HK-2 (cell line): ENCODE measurements around the gene LMCD1.
"Not testable (repeated sequence)": the region's sequence is repeated elsewhere in the genome, so short reads cannot be mapped to it uniquely, and the experiment has no call there.

ENCODE experiments used
- DNase-seq: peaks from one replicate; pipeline ENCODE4 v3.0.0-alpha.2; 2018; ENCODE audit not compliant: unreplicated experiment

Gene LMCD1

GRCh38 chr3:8560366-8561007 lies 58.9 kb downstream of the LMCD1 start:
- no peak for DNase-seq

DNA sequence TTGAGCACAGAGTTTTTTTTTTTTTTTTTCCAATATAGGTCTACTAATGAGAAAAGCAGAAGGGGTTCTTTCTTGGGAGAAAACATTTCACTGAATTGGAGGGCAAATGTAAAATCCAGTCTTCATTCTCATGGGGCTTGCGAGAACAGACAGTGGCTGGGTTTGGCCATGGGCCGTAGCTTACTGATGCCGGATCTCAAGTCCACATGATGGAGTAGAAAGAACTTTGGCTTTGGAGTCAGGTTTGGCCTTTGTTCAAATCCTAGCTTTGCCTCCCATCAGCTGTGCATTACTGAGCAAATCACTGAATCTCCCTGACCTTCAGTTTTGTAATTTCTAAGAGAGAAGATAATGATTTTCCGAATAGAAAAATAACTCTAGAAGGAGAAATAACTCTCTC lies 59.7 kb downstream of the LMCD1 start:
- DNase-seq, result no peak

GRCh38 chr3:8562081-8562595 lies 60.5 kb downstream of the LMCD1 start:
- no peak for DNase-seq

DNA sequence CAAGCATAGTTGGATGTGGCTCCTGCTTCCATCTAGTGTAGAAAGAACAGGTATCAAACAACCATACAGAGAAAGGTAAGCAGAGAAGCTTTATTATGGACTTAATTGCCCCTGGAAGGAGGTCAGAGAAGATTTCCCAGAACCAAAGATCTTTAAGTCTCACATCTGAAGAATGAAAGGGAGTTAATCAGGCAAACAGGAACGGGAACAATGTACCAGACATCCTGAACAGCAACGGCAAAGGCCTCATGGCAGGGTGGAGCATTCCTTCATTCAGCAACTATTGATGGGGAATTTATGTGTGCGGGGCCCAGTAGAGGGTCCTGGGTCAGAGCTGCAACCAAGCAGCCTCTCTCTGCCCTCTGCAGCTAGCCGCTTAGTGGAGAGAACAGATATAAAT lies 61.5 kb downstream of the LMCD1 start:
- DNase-seq, result no peak

- no peak for DNase-seq
Observed at GRCh38 chr3:8563597-8563996, 62.0 kb downstream of the LMCD1 start.

- no peak for DNase-seq
Observed at GRCh38 chr3:8565376-8565775, 63.8 kb downstream of the LMCD1 start.

DNA sequence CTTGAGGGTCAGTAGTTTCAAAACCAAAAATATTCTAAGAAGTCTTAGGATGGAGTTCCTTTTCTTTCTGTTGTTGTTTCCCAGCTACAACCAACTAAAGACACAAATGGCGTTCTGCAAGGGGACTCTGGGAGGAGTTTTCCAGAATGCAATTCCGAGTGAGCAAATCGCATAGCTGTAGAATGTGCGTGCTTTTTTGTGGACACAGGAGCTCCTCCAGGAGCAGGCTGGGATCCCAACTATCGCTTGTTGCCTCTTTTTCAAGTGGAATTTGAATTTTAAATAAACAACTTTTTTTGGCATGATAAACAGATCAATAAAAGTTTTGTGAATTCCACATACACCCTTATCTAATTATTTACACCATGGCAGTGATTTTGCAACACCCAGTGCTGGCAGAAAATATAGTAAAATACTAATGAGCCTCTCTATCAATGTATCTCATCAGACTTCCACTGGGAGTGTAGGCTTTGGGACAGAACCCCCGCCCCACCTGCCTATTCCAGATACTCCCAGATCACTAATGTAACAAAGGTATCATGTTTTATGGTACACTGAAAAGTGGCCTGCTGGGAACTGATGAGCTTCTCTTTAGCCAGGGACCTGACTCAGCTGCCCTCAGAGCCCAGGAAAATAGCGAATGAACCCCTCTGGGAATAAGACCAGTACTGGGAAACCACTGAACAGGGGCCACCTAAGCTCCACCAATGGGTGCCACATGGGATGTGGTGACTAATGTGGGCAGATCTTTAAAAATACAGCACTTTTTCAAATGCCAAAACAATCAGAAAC lies 66.4 kb downstream of the LMCD1 start:
- DNase-seq, result no peak

- no peak for DNase-seq
Observed at GRCh38 chr3:8571256-8571655, 69.6 kb downstream of the LMCD1 start.

- no peak for DNase-seq
Observed at GRCh38 chr3:8573342-8573926, 71.8 kb downstream of the LMCD1 start.

- DNase-seq, result no peak
Observed at GRCh38 chr3:8574040-8574669, 72.5 kb downstream of the LMCD1 start.

GRCh38 chr3:8574670-8575322 lies 73.2 kb downstream of the LMCD1 start:
- no peak for DNase-seq

DNA sequence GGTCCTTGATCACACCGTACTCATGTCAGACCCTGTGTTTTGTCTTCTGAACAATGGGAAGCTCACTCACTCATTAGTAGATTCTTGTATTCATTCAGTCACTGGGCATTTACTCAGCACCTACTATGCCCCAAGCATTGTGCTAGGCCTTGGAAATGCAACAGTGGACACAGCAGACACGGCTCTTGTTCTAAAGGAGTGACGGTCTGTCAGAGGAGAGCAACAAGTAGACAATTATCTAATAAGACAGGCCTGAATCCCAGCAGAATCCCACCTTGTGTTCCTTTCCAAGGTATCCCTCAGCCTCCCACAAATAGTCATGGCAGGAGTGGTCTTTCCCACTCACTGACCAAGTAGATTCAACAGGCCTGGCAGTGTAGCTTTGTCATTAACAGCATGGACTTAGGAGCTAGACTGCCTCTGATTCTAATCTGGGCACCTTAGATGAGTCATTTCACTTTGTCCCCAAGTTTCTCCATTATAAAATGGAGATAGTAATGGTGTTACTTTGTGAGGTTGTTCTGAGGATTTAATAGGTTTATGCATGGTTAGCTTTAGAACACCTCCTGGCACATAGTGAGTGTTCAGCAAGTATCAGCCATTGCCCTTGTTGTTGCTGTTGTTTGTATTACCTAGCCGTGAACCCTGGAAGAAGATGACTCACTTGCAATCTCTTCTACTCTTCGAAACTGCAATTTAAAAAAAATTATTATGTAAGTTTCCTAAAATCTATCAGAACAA lies 73.9 kb downstream of the LMCD1 start:
- no peak for DNase-seq

- no peak for DNase-seq
Observed at GRCh38 chr3:8576436-8576835, 74.8 kb downstream of the LMCD1 start.

DNA sequence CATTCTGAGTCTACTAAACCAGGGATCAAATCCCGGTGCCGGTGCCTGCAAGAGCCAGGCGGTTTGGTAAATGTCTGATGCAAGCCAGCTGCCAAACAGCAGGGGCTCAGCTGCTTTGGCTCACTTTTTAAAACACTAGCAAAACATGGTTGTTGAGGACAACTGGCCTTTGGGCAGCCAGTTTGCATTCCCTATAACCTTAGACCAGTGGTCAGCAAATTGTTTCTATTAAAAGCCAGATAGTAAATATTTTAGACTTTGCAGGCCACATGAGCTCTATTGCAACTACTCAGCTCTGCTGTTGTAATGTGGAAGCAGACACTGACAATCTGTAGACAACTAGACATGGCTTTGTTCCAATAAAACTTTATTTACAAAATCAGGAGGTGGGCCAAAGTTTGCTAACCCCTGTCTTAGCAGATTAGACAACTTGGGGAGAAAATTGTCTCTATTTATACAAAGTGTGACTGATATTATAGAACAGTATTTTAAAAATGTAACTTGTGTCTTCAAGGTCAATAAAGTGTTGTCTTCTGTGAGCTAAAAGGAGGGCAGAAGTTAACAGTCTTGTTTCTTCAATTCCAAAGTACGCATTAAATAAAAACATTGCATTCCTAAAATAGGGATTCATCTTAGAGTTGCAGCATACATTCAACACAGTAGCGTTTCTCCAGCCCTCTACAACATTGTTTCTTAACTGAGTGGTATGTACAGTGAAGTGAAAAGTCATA lies 75.4 kb downstream of the LMCD1 start:
- DNase-seq, result no peak

GRCh38 chr3:8578282-8578681 lies 76.7 kb downstream of the LMCD1 start:
- no peak for DNase-seq

GRCh38 chr3:8579096-8579495 lies 77.5 kb downstream of the LMCD1 start:
- DNase-seq, result no peak

DNA sequence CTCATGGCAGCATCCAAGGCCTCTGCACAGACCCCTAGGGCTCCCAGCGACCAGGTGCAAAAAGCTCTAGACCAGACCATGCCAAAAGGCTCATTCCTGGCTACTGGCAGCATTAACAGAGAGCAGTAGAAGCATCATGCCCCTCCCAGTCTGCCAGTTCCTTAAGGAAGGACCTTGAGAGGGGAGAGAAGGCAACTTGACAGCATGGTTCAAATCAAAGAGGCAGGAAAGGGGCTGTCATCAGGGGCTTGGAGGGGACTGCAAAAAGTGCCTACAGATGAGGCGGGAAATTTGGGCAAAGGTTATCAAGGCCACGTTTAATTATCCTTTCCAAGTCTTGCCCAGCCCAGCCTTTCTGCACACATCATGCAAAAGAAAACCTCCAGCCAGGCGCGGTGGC lies 78.3 kb downstream of the LMCD1 start:
- no peak for DNase-seq

- not testable (repeated sequence) for DNase-seq
Observed at GRCh38 chr3:8580434-8580833, 78.8 kb downstream of the LMCD1 start.

DNA sequence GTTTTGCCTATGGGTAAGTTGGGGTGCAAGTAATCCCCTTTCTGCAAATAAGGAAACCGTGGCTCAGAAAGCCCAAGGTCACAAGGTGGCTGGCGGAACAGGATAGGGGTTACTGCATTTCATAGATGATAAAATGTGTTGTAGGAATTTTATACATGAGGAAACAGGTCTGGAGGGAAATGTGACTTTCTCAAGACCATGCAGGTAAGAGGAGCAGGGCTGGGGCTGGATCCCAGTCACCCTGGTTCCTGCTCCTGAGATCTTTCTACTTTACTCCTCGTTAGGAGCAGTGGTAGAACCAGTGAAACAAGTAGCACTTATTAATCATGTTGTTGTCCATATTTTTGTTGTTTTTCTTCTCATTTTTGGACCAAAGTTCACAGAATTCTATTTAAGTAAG lies 79.8 kb downstream of the LMCD1 start:
- no peak for DNase-seq

DNA sequence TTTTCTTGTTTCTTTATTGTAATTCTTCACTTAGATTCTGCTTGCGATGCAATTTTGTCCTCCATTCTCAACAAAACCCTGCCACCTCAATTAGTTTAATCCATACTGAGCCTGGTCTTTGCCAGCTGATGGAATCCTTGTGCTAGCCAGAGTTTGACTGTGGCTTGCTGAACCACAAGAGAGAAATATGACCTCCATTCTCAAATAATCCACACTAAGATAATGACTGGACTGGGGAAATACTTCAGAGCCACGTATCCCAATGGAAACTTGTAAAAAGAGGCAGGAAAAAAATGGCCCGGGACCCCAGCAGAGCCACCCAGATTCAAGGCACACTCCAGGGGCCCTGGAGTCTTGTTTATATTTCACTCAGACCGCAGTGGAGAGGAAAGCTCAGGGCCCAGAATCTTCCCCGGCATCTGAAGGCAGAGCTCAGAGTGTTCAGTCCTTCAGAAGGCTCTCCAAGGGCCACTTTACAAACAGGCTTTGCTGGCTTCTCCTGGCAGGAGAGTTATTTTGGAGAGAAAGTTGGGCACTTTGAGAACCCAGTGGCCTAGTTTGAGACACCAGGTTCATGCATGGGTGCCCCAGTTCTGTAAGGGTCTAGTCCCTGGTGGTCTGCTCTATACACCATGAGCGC lies 80.3 kb downstream of the LMCD1 start:
- no peak for DNase-seq
